DND-41 (cell line): ENCODE data around the gene YWHAG.

Source experiments
- EZH2 ChIP-seq: IDR thresholded peaks from 3 replicates; pipeline ENCODE4 v1.6.1; 2012; ENCODE audit warnings: borderline replicate concordance, low read depth, mild to moderate bottlenecking, moderate library complexity, low read length, inconsistent platforms; ENCODE audit not compliant: severe bottlenecking
- TF ChIP-seq, protein P1 (sequence below): IDR thresholded peaks from 2 replicates; pipeline ENCODE4 v1.5.1; 2012; ENCODE audit warnings: borderline replicate concordance, low read length, moderate library complexity, mild to moderate bottlenecking; ENCODE audit not compliant: poor library complexity, severe bottlenecking; ENCODE audit errors: extremely low read depth

DNA sequence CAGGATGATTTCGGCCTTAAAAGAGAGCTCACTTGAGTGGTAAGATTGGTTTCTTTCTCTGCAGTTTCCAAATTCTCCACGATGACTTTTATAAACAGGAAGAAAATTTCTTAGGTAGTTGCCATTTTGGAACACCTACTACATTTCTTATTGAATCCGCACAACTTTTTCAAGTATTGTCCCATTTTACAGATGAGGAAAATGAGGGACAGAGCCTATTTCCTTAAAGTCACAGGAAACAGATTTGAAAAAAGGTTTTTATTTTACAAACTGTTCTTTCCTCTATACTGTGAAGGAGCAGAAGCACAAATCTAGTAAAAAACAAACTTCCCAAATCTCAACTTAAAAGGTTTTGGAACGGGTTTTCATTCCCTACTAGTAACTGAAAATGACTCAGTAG is 2.7 kb downstream of the YWHAG start:
- TF ChIP-seq, protein P1, sequence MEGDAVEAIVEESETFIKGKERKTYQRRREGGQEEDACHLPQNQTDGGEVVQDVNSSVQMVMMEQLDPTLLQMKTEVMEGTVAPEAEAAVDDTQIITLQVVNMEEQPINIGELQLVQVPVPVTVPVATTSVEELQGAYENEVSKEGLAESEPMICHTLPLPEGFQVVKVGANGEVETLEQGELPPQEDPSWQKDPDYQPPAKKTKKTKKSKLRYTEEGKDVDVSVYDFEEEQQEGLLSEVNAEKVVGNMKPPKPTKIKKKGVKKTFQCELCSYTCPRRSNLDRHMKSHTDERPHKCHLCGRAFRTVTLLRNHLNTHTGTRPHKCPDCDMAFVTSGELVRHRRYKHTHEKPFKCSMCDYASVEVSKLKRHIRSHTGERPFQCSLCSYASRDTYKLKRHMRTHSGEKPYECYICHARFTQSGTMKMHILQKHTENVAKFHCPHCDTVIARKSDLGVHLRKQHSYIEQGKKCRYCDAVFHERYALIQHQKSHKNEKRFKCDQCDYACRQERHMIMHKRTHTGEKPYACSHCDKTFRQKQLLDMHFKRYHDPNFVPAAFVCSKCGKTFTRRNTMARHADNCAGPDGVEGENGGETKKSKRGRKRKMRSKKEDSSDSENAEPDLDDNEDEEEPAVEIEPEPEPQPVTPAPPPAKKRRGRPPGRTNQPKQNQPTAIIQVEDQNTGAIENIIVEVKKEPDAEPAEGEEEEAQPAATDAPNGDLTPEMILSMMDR: no peak
- no peak for TF ChIP-seq EZH2
